HEK293 (cell line): ENCODE results near the gene ARHGEF40.

Source experiments
- CTCF ChIA-PET: fragments of 350-600 bp; formaldehyde crosslinking; extraction: SDS; loops from one replicate; lab custom pipeline; 2021; ENCODE audit warnings: antibody characterized with exemption; lab: Yijun Ruan, JAX
- POLR2A ChIA-PET: fragments of 300-600 bp; formaldehyde crosslinking; extraction: SDS; loops from one replicate; lab custom pipeline; 2020; ENCODE audit warnings: antibody characterized with exemption, inconsistent platforms; lab: Yijun Ruan, JAX
- H3K27ac ChIP-seq: fragments of 200-500 bp; sonication (Bioruptor generic); 2 replicates; pipeline ENCODE4 v1.5.1; 2014; ENCODE audit warnings: low read depth, low read length, control low read depth, inconsistent platforms; ENCODE audit errors: extremely low read depth
- H3K36me3 ChIP-seq, 2 experiments: fragments of 200-500 bp in 1 of 2; sonication (Bioruptor generic) in 1 of 2; 1 replicate in 1 of 2; 2 replicates in 1 of 2; pipeline ENCODE4 v1.5.1; 2014 to 2017; ENCODE audit warnings: inconsistent platforms in 2 of 2, low read length in 2 of 2; ENCODE audit not compliant: control insufficient read depth in 2 of 2, insufficient read depth in 1 of 2
- H3K4me1 ChIP-seq: fragments of 200-500 bp; sonication (Bioruptor generic); 2 replicates; pipeline ENCODE4 v1.5.1; 2014; ENCODE audit warnings: mild to moderate bottlenecking, low read length, inconsistent platforms; ENCODE audit not compliant: control insufficient read depth, insufficient read depth
- H3K4me3 ChIP-seq: 2 replicates; pipeline ENCODE4 v1.5.1; 2011; ENCODE audit warnings: low read depth, mild to moderate bottlenecking, control low read depth, low read length, moderate library complexity
- H3K9me3 ChIP-seq: fragments of 200-500 bp; sonication (Bioruptor generic); 2 replicates; pipeline ENCODE4 v1.5.1; 2014; ENCODE audit warnings: low read depth, low read length, inconsistent platforms; ENCODE audit not compliant: control insufficient read depth, insufficient read depth
- PRDM1 ChIP-seq: fragments of 450-650 bp; formaldehyde crosslinking; IDR thresholded peaks from 2 replicates; pipeline ENCODE4; 2016; ENCODE audit warnings: missing biosample characterization, missing genetic modification characterization
- ZNF155 ChIP-seq: fragments of 450-650 bp; formaldehyde crosslinking; IDR thresholded peaks from 2 replicates; pipeline ENCODE4 v1.5.1; 2016; ENCODE audit warnings: missing biosample characterization, missing genetic modification characterization
- ZNF169 ChIP-seq: fragments of 450-650 bp; formaldehyde crosslinking; IDR thresholded peaks from 2 replicates; pipeline ENCODE4 v1.5.1; 2016; ENCODE audit warnings: missing biosample characterization, missing genetic modification characterization
- ZNF211 ChIP-seq: fragments of 450-650 bp; formaldehyde crosslinking; IDR thresholded peaks from 2 replicates; pipeline ENCODE4 v1.5.1; 2016; ENCODE audit warnings: low read depth, missing biosample characterization, missing genetic modification characterization
- ZNF248 ChIP-seq: fragments of 450-650 bp; formaldehyde crosslinking; IDR thresholded peaks from 2 replicates; pipeline ENCODE4 v1.5.1; 2017; ENCODE audit warnings: missing biosample characterization, missing genetic modification characterization
- ZNF274 ChIP-seq, 2 experiments: fragments of 200-500 bp in 1 of 2; fragments of 450-650 bp in 1 of 2; sonication (Bioruptor generic) in 1 of 2; formaldehyde crosslinking in 1 of 2; IDR thresholded peaks; 2 replicates each; pipeline versions ENCODE4 v1.5.1 to v1.6.1; 2014 to 2016; ENCODE audit warnings: borderline replicate concordance in 1 of 2, inconsistent platforms in 1 of 2, low read length in 1 of 2, missing biosample characterization in 1 of 2, missing genetic modification characterization in 1 of 2
- ZNF513 ChIP-seq: fragments of 450-650 bp; IDR thresholded peaks from 2 replicates; pipeline ENCODE4 v1.5.1; 2018; ENCODE audit warnings: missing biosample characterization, missing genetic modification characterization
- ZNF518A ChIP-seq: fragments of 450-650 bp; formaldehyde crosslinking; conservative IDR thresholded peaks from 2 replicates; pipeline ENCODE4 v1.5.1; 2016; ENCODE audit warnings: low read depth, missing biosample characterization, missing genetic modification characterization
- ZNF626 ChIP-seq: fragments of 450-650 bp; sonication (Bioruptor Pico); formaldehyde crosslinking; IDR thresholded peaks from 2 replicates; pipeline ENCODE4 v1.5.1; 2018; ENCODE audit warnings: missing biosample characterization, missing genetic modification characterization, inconsistent platforms
- ZNF660 ChIP-seq: fragments of 450-650 bp; IDR thresholded peaks from 2 replicates; pipeline ENCODE4 v1.5.1; 2018; ENCODE audit warnings: missing biosample characterization, mild to moderate bottlenecking, missing genetic modification characterization
- ZNF792 ChIP-seq: fragments of 450-650 bp; formaldehyde crosslinking; IDR thresholded peaks from 2 replicates; pipeline ENCODE4 v1.5.1; 2016; ENCODE audit warnings: missing biosample characterization, missing genetic modification characterization
- TF ChIP-seq, protein P1 (sequence below): fragments of 450-650 bp; formaldehyde crosslinking; IDR thresholded peaks from 2 replicates; pipeline ENCODE4 v1.5.1; 2016; ENCODE audit warnings: missing biosample characterization, missing genetic modification characterization, borderline replicate concordance
- TF ChIP-seq, protein P2 (sequence below): fragments of 450-650 bp; formaldehyde crosslinking; IDR thresholded peaks from 2 replicates; pipeline ENCODE4 v1.5.1; 2016; ENCODE audit warnings: missing biosample characterization, missing genetic modification characterization

Gene ARHGEF40

DNA sequence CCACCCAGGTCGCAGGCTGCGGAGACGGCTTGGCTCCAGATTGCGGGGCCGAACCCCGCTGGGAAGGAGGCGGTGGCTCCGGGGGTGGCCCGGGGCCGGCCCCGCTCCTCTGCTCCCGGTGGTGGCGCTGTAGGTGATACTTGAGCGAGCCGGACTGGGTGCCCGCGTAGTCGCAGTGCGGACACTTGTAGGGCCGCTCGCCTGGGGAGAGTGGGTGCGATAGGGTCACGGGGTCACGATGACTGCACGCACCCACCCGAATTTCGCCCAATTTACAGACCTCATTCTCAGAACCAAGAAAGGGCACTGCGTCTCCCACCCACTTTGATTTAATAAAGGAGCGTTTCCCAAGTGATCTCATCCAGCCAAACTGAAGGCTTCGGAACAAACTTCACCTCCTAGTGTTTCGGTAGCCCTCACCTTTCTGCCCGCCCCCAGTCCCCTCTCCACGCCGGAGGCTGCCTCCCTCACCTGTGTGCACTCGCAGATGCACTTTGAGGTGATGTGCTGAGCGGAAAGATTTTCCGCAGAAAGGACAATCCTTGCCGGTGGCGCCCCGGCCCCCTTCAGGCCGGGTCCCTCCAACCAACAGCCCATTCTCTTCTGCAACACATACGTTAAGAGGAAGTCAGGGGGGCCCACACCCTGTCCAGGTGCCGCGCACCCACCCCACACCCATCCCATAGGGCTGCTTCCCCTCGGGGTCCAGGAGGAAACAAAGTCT, 21.0 kb downstream of the ARHGEF40 start (continued):
- no peak for TF ChIP-seq ZNF518A (tag by site-specific recombination)
- no peak for TF ChIP-seq ZNF626 (tag by site-specific recombination)
- no peak for TF ChIP-seq ZNF792
- TF ChIP-seq, protein P1, sequence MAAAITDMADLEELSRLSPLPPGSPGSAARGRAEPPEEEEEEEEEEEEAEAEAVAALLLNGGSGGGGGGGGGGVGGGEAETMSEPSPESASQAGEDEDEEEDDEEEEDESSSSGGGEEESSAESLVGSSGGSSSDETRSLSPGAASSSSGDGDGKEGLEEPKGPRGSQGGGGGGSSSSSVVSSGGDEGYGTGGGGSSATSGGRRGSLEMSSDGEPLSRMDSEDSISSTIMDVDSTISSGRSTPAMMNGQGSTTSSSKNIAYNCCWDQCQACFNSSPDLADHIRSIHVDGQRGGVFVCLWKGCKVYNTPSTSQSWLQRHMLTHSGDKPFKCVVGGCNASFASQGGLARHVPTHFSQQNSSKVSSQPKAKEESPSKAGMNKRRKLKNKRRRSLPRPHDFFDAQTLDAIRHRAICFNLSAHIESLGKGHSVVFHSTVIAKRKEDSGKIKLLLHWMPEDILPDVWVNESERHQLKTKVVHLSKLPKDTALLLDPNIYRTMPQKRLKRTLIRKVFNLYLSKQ, result no peak
- TF ChIP-seq, protein P2, sequence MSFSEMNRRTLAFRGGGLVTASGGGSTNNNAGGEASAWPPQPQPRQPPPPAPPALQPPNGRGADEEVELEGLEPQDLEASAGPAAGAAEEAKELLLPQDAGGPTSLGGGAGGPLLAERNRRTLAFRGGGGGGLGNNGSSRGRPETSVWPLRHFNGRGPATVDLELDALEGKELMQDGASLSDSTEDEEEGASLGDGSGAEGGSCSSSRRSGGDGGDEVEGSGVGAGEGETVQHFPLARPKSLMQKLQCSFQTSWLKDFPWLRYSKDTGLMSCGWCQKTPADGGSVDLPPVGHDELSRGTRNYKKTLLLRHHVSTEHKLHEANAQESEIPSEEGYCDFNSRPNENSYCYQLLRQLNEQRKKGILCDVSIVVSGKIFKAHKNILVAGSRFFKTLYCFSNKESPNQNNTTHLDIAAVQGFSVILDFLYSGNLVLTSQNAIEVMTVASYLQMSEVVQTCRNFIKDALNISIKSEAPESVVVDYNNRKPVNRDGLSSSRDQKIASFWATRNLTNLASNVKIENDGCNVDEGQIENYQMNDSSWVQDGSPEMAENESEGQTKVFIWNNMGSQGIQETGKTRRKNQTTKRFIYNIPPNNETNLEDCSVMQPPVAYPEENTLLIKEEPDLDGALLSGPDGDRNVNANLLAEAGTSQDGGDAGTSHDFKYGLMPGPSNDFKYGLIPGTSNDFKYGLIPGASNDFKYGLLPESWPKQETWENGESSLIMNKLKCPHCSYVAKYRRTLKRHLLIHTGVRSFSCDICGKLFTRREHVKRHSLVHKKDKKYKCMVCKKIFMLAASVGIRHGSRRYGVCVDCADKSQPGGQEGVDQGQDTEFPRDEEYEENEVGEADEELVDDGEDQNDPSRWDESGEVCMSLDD, result no peak
- no peak for TF ChIP-seq ZNF169 (tag by site-specific recombination)
- TF ChIP-seq ZNF248 (tag by site-specific recombination), result no peak
- no peak for TF ChIP-seq ZNF660 (tag by site-specific recombination)
- no peak for TF ChIP-seq ZNF155 (tag by site-specific recombination)
- no peak for TF ChIP-seq ZNF211 (tag by site-specific recombination)
- no peak for TF ChIP-seq ZNF274 (IDR thresholded peaks at IDR 0.05; ENCODE audit: low read length)
- no peak for TF ChIP-seq ZNF274 (tag by site-specific recombination; IDR thresholded peaks at IDR 0.05; ENCODE audit: borderline replicate concordance)
- TF ChIP-seq PRDM1 (tag by site-specific recombination), result no peak
- TF ChIP-seq, all 188 proteins: peak for 0

- H3K9me3 ChIP-seq, result no peaks in the 10 kb centered on the region
- ChIA-PET POLR2A (interaction anchor here (1.0 to 4.4 kb wide), 6 partner anchors 8 to 77 kb away, joined by 4 to 33 read pairs (median 5); partner anchors contain the start of gene ARHGEF40), CTCF (interaction anchor here (0.6 to 6.9 kb wide), 28 partner anchors 8 to 463 kb away, joined by 3 to 175 read pairs (median 8); partner anchors contain the start of genes ARHGEF40 and TMEM253)
- TF ChIP-seq ZNF513 (tag by site-specific recombination), result no peak
- peaks cover 8% of the 10 kb centered on the region; the same call in 1 of the 2 replicates for H3K4me1 ChIP-seq
- H3K4me3 ChIP-seq, result no peak overlapping the region
- no peak overlapping the region for H3K27ac ChIP-seq
- peaks cover 11 to 54% of the 10 kb centered on the region in 2 experiments; a peak in 2 of 3 replicates for H3K36me3 ChIP-seq
Measured at GRCh38 chr14:21091821-21092272, 21.7 kb downstream of the ARHGEF40 start.
